ENCODE data around the gene THSD7B.

The THSD7B gene

DNA sequence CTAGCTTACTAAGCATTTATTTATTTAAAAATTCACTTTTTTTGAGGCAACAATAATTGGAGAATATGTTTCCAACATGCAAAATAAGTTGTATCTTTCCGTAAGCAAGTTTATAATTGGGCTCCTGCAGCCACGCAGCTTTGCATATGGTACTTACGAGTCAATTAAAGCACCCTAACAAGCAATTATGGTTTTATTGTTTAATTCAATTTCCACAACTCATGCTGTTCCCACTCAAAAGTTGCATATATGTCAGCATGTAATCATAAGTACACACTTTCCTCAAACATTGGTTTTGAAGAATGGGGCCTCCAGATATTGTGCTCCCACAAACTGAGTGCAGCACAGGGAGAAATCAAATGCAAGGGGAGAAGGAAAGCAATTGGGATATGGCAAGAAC is 613.8 kb downstream of the THSD7B start:
- DNase-seq (ENCODE audit: low read depth): no peak
- TF ChIP-seq CTCF (IDR thresholded peaks at IDR 0.05; ENCODE audit: low read depth, low read length, missing control alignments): no peak
- H3K4me3 ChIP-seq (ENCODE audit: low read depth, low read length): no peak overlapping the region

DNA sequence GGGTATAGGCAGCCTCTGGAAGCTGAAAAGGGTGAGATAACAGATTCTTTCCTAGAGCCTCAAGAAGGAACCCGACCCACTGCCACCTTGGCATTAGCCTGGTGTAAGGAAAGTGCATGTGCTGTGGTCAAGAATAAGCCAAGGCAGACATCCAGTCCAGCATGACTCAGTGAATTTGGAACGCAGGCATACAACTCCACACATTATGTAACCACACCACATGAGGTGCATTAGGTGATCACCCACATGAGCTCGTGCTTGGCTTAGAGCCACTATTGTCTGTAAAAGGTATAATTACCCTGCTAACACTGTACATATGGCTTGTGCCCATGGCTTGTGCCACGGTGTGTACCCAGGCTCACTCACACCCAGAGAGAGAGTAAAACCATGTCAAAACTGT is 615.3 kb downstream of the THSD7B start:
- no peak for TF ChIP-seq CTCF (IDR thresholded peaks at IDR 0.05; ENCODE audit: low read depth, low read length, missing control alignments)
- H3K4me3 ChIP-seq (ENCODE audit: low read depth, low read length): no peak overlapping the region
- DNase-seq (ENCODE audit: low read depth): no peak

DNA sequence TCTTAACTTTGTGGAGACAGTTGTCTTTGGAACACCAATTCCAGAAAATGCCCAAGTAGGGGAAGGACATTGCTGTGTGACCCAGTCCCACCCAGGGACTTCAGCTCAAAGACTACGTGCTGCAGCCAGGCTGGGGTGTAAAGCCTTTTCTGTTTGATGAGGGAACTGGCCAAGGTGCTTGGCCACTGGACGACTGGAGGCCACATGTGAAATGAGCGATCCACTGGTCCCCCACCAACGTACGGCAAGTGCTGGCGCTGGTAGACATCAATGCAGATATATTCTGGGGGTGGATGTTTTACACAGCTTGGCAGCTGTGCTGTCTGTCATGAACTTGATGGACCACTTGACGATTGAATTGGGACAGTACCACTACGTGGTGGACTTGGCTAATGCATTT is 616.4 kb downstream of the THSD7B start:
- no peak for TF ChIP-seq CTCF (IDR thresholded peaks at IDR 0.05; ENCODE audit: low read depth, low read length, missing control alignments)
- H3K4me3 ChIP-seq (ENCODE audit: low read depth, low read length): no peak overlapping the region
- no peak for DNase-seq (ENCODE audit: low read depth)

DNA sequence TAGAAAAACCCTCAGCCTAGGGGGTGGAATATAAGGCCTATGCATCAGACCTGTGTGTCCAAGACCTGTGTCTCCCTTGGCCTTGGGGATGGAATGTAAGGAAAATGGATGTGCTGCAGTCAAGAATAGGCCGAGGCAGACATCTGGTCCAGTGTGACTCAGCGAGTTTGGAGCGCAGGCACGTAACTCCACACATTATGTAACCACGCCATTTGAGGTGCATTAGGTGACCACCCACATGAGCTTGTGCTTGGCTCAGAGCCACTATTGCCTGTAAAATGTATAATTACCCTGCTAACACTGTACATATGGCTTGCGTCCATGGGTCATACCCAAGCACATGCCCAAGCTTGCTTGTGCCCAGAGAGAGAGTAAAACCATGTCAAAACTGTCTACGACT is 618.0 kb downstream of the THSD7B start:
- no peak for TF ChIP-seq CTCF (IDR thresholded peaks at IDR 0.05; ENCODE audit: low read depth, low read length, missing control alignments)
- H3K4me3 ChIP-seq (ENCODE audit: low read depth, low read length): no peak overlapping the region
- DNase-seq (ENCODE audit: low read depth): no peak

GRCh38 chr2:137387044-137387443 is 621.7 kb downstream of the THSD7B start:
- TF ChIP-seq CTCF (IDR thresholded peaks at IDR 0.05; ENCODE audit: low read depth, low read length, missing control alignments): no peak
- no peak overlapping the region for H3K4me3 ChIP-seq (ENCODE audit: low read depth, low read length)
- DNase-seq (ENCODE audit: low read depth): no peak

DNA sequence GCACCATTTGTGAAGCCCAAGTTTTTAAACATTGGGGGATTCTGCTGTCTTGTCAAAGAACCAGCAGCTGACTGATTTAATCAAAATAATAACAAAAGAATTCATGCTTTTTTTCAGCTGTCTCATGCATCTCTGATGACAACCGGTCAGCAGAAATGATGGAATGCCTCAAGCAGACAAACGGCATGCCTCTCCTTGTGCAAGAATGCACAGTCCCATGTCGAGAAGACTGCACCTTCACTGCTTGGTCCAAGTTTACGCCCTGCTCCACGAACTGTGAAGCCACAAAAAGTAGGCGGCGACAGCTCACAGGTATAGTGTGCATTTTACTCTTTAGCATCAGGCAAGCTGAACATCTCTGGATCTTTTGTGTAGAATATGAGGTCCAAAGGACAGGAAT is 640.2 kb downstream of the THSD7B start:
- no peak for DNase-seq (ENCODE audit: low read depth)
- TF ChIP-seq CTCF (IDR thresholded peaks at IDR 0.05; ENCODE audit: low read depth, low read length, missing control alignments): no peak
- no peak overlapping the region for H3K4me3 ChIP-seq (ENCODE audit: low read depth, low read length)

DNA sequence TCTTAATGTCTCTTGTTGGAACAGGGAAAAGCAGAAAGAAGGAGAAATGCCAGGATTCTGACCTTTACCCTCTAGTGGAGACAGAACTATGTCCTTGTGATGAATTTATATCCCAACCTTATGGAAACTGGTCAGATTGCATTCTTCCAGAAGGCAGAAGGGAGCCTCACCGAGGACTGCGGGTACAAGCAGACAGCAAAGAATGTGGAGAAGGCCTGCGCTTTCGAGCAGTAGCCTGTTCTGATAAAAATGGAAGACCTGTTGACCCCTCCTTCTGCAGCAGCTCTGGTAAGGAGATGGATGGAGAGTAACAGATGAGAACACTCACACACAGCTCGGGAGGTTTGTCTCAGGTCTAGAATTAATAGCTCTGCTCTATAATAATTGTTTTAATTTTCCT is 646.2 kb downstream of the THSD7B start:
- TF ChIP-seq CTCF (IDR thresholded peaks at IDR 0.05; ENCODE audit: low read depth, low read length, missing control alignments): no peak
- DNase-seq (ENCODE audit: low read depth): no peak
- no peak overlapping the region for H3K4me3 ChIP-seq (ENCODE audit: low read depth, low read length)

Measured in GM12864 (cell line).